Measurements from ENCODE around the gene RPS21.

- no peak for TF ChIP-seq POLR2A (IDR thresholded peaks at IDR 0.05; ENCODE audit: low read length)
- no peak for TF ChIP-seq GATA1 (IDR thresholded peaks at IDR 0.05; ENCODE audit: low read depth, low read length)
Observed at GRCh38 chr20:62424249-62425107, 37.6 kb downstream of the RPS21 start.
